HepG2 (cell line): ENCODE measurements around the gene USP43.

Experiments
- NR3C1 ChIP-seq: sonication (generic); formaldehyde crosslinking; IDR thresholded peaks from 2 replicates; pipeline ENCODE4 v1.4.0; 2020; ENCODE audit warnings: missing genetic modification reagents
- ZEB1 ChIP-seq: IDR thresholded peaks from 2 replicates; pipeline ENCODE4 v1.6.1; 2012; ENCODE audit warnings: mild to moderate bottlenecking, low read depth, inconsistent platforms; ENCODE audit not compliant: insufficient replicate concordance
- ZNF138 ChIP-seq: sonication (generic); formaldehyde crosslinking; IDR thresholded peaks from 2 replicates; pipeline ENCODE4 v1.5.0; 2020; ENCODE audit warnings: mild to moderate bottlenecking, low read depth, missing genetic modification reagents

GRCh38 chr17:9714801-9715200, 69.5 kb downstream of the USP43 start:
- TF ChIP-seq NR3C1 (CRISPR knock-in tag) (no peak), ZEB1 (no peak), ZNF138 (CRISPR knock-in tag) (no peak)
